ENCODE data around the gene FLT3.
"Not testable (repeated sequence)": the region's sequence is repeated elsewhere in the genome, so short reads cannot be mapped to it uniquely, and the experiment has no call there.

Gene FLT3

GRCh38 chr13:28100150-28101121 lies at the start of gene FLT3:
FLT3 (minus strand) TSS chr13:28100576; CDS start chr13:28100510, 66 bp downstream.
- H3K27ac ChIP-seq (ENCODE audit: low read depth, low read length), result no peak within 1 kb of the TSS
- H3K9ac ChIP-seq (ENCODE audit: low read length in 5 of 5), result no peak within 1 kb of the TSS
- peaks cover 17 to 59% (median 23%) of the 10 kb centered on the region in 5 donors for H3K27me3 ChIP-seq (ENCODE audit: control insufficient read depth in 5 of 5, insufficient read depth in 4 of 5, low read length in 5 of 5)
- peaks cover 0 to 14% (median 13%) of the 10 kb centered on the region in 5 donors for H3K4me1 ChIP-seq (ENCODE audit: control insufficient read depth in 5 of 5, insufficient read depth in 5 of 5, low read length in 5 of 5)
- peak within 1 kb of the TSS in 4 of 5 donors; percentile 39 to 66 (median 53) for H3K4me3 ChIP-seq (ENCODE audit: low read depth in 1 of 5, low read length in 5 of 5)
- peaks cover 0 to 6% (median 0%) of the 10 kb centered on the region in 5 donors for H3K9me3 ChIP-seq (ENCODE audit: control insufficient read depth in 5 of 5, low read length in 5 of 5)
- no peaks in the 10 kb centered on the region for H3K36me3 ChIP-seq (ENCODE audit: control insufficient read depth in 5 of 5, insufficient read depth in 5 of 5, low read length in 5 of 5)

- H3K27me3 ChIP-seq (ENCODE audit: control insufficient read depth in 5 of 5, insufficient read depth in 4 of 5, low read length in 5 of 5), result no peaks in the 10 kb centered on the region
- H3K4me3 ChIP-seq (ENCODE audit: low read depth in 1 of 5, low read length in 5 of 5), result no peak overlapping the region
- no peaks in the 10 kb centered on the region for H3K9me3 ChIP-seq (ENCODE audit: control insufficient read depth in 5 of 5, low read length in 5 of 5)
- H3K36me3 ChIP-seq (ENCODE audit: control insufficient read depth in 5 of 5, insufficient read depth in 5 of 5, low read length in 5 of 5), result no peaks in the 10 kb centered on the region
- H3K4me1 ChIP-seq (ENCODE audit: control insufficient read depth in 5 of 5, insufficient read depth in 5 of 5, low read length in 5 of 5), result peaks cover 0 to 3% (median 0%) of the 10 kb centered on the region in 5 donors
- no peak overlapping the region for H3K9ac ChIP-seq (ENCODE audit: low read length in 5 of 5)
- no peak overlapping the region for H3K27ac ChIP-seq (ENCODE audit: low read depth, low read length)
Observed at GRCh38 chr13:28147495-28147894, 47.1 kb upstream of the FLT3 start.

GRCh38 chr13:28145049-28145448 lies 44.7 kb upstream of the FLT3 start:
- Histone ChIP-seq H3K9ac (ENCODE audit: low read length in 5 of 5) (no peak overlapping the region), H3K4me1 (ENCODE audit: control insufficient read depth in 5 of 5, insufficient read depth in 5 of 5, low read length in 5 of 5) (peaks cover 0 to 18% (median 10%) of the 10 kb centered on the region in 5 donors), H3K27me3 (ENCODE audit: control insufficient read depth in 5 of 5, insufficient read depth in 4 of 5, low read length in 5 of 5) (no peaks in the 10 kb centered on the region)

GRCh38 chr13:28141542-28141941 lies 41.2 kb upstream of the FLT3 start:
- peaks cover 0 to 35% (median 25%) of the 10 kb centered on the region in 5 donors for H3K4me1 ChIP-seq (ENCODE audit: control insufficient read depth in 5 of 5, insufficient read depth in 5 of 5, low read length in 5 of 5)
- H3K9me3 ChIP-seq (ENCODE audit: control insufficient read depth in 5 of 5, low read length in 5 of 5); H3K9ac ChIP-seq (ENCODE audit: low read length in 5 of 5); H3K27me3 ChIP-seq (ENCODE audit: control insufficient read depth in 5 of 5, insufficient read depth in 4 of 5, low read length in 5 of 5); H3K4me3 ChIP-seq (ENCODE audit: low read depth in 1 of 5, low read length in 5 of 5); H3K27ac ChIP-seq (ENCODE audit: low read depth, low read length); H3K36me3 ChIP-seq (ENCODE audit: control insufficient read depth in 5 of 5, insufficient read depth in 5 of 5, low read length in 5 of 5): not testable (repeated sequence)

More at GRCh38 chr13:28145049-28145448, 44.7 kb upstream of the FLT3 start:
- no peak overlapping the region for H3K4me3 ChIP-seq (ENCODE audit: low read depth in 1 of 5, low read length in 5 of 5)
- H3K9me3 ChIP-seq (ENCODE audit: control insufficient read depth in 5 of 5, low read length in 5 of 5), result no peaks in the 10 kb centered on the region
- no peak overlapping the region for H3K27ac ChIP-seq (ENCODE audit: low read depth, low read length)
- no peaks in the 10 kb centered on the region for H3K36me3 ChIP-seq (ENCODE audit: control insufficient read depth in 5 of 5, insufficient read depth in 5 of 5, low read length in 5 of 5)

- H3K4me3 ChIP-seq (ENCODE audit: low read depth in 1 of 5, low read length in 5 of 5), result peak overlapping the region in 4 of 5 donors; percentile 84 to 92 (median 86)
- H3K9ac ChIP-seq (ENCODE audit: low read length in 5 of 5), result peak overlapping the region in 3 of 5 donors; percentile 1 to 73 (median 58)
- H3K9me3 ChIP-seq (ENCODE audit: control insufficient read depth in 5 of 5, low read length in 5 of 5), result no peaks in the 10 kb centered on the region
- H3K36me3 ChIP-seq (ENCODE audit: control insufficient read depth in 5 of 5, insufficient read depth in 5 of 5, low read length in 5 of 5), result no peaks in the 10 kb centered on the region
- H3K27ac ChIP-seq (ENCODE audit: low read depth, low read length), result peak overlapping the region; percentile 95
- H3K4me1 ChIP-seq (ENCODE audit: control insufficient read depth in 5 of 5, insufficient read depth in 5 of 5, low read length in 5 of 5), result peaks cover 0 to 35% (median 25%) of the 10 kb centered on the region in 5 donors
- no peaks in the 10 kb centered on the region for H3K27me3 ChIP-seq (ENCODE audit: control insufficient read depth in 5 of 5, insufficient read depth in 4 of 5, low read length in 5 of 5)
Observed at GRCh38 chr13:28140433-28141125, 40.2 kb upstream of the FLT3 start.

GRCh38 chr13:28138756-28139470 lies 38.5 kb upstream of the FLT3 start:
- Histone ChIP-seq H3K4me1 (ENCODE audit: control insufficient read depth in 5 of 5, insufficient read depth in 5 of 5, low read length in 5 of 5) (peaks cover 0 to 35% (median 25%) of the 10 kb centered on the region in 5 donors), H3K27me3 (ENCODE audit: control insufficient read depth in 5 of 5, insufficient read depth in 4 of 5, low read length in 5 of 5) (no peaks in the 10 kb centered on the region), H3K27ac (ENCODE audit: low read depth, low read length) (peak overlapping the region; percentile 95), H3K9me3 (ENCODE audit: control insufficient read depth in 5 of 5, low read length in 5 of 5) (no peaks in the 10 kb centered on the region), H3K4me3 (ENCODE audit: low read depth in 1 of 5, low read length in 5 of 5) (peak overlapping the region; percentile 84 to 92 (median 87)), H3K9ac (ENCODE audit: low read length in 5 of 5) (peak overlapping the region in 4 of 5 donors; percentile 86 to 98 (median 97)), H3K36me3 (ENCODE audit: control insufficient read depth in 5 of 5, insufficient read depth in 5 of 5, low read length in 5 of 5) (no peaks in the 10 kb centered on the region)

GRCh38 chr13:28138012-28138755 lies 37.8 kb upstream of the FLT3 start, which contains the start of gene PAN3:
PAN3 (plus strand) TSS chr13:28138545; CDS start chr13:28138658, 113 bp downstream.
- Histone ChIP-seq H3K36me3 (ENCODE audit: control insufficient read depth in 5 of 5, insufficient read depth in 5 of 5, low read length in 5 of 5) (no peaks in the 10 kb centered on the region), H3K9ac (ENCODE audit: low read length in 5 of 5) (peak within 1 kb of the TSS; percentile 70 to 98 (median 96)), H3K4me1 (ENCODE audit: control insufficient read depth in 5 of 5, insufficient read depth in 5 of 5, low read length in 5 of 5) (peaks cover 0 to 35% (median 25%) of the 10 kb centered on the region in 5 donors), H3K27me3 (ENCODE audit: control insufficient read depth in 5 of 5, insufficient read depth in 4 of 5, low read length in 5 of 5) (no peaks in the 10 kb centered on the region), H3K9me3 (ENCODE audit: control insufficient read depth in 5 of 5, low read length in 5 of 5) (no peaks in the 10 kb centered on the region), H3K27ac (ENCODE audit: low read depth, low read length) (peak within 1 kb of the TSS; percentile 95), H3K4me3 (ENCODE audit: low read depth in 1 of 5, low read length in 5 of 5) (peak within 1 kb of the TSS; percentile 84 to 92 (median 87))

- peak overlapping the region; percentile 95 for H3K27ac ChIP-seq (ENCODE audit: low read depth, low read length)
- no peaks in the 10 kb centered on the region for H3K36me3 ChIP-seq (ENCODE audit: control insufficient read depth in 5 of 5, insufficient read depth in 5 of 5, low read length in 5 of 5)
- peak overlapping the region; percentile 70 to 98 (median 95) for H3K9ac ChIP-seq (ENCODE audit: low read length in 5 of 5)
- H3K9me3 ChIP-seq (ENCODE audit: control insufficient read depth in 5 of 5, low read length in 5 of 5), result no peaks in the 10 kb centered on the region
- H3K27me3 ChIP-seq (ENCODE audit: control insufficient read depth in 5 of 5, insufficient read depth in 4 of 5, low read length in 5 of 5), result no peaks in the 10 kb centered on the region
- H3K4me3 ChIP-seq (ENCODE audit: low read depth in 1 of 5, low read length in 5 of 5), result peak overlapping the region; percentile 76 to 92 (median 87)
- peaks cover 0 to 35% (median 25%) of the 10 kb centered on the region in 5 donors for H3K4me1 ChIP-seq (ENCODE audit: control insufficient read depth in 5 of 5, insufficient read depth in 5 of 5, low read length in 5 of 5)
Observed at GRCh38 chr13:28137596-28137995, 37.2 kb upstream of the FLT3 start.

GRCh38 chr13:28136916-28137315 lies 36.5 kb upstream of the FLT3 start:
- no peaks in the 10 kb centered on the region for H3K27me3 ChIP-seq (ENCODE audit: control insufficient read depth in 5 of 5, insufficient read depth in 4 of 5, low read length in 5 of 5)
- H3K36me3 ChIP-seq (ENCODE audit: control insufficient read depth in 5 of 5, insufficient read depth in 5 of 5, low read length in 5 of 5), result no peaks in the 10 kb centered on the region
- H3K9me3 ChIP-seq (ENCODE audit: control insufficient read depth in 5 of 5, low read length in 5 of 5), result no peaks in the 10 kb centered on the region
- H3K9ac ChIP-seq (ENCODE audit: low read length in 5 of 5), result peak overlapping the region in 4 of 5 donors; percentile 91 to 98 (median 96)
- H3K4me1 ChIP-seq (ENCODE audit: control insufficient read depth in 5 of 5, insufficient read depth in 5 of 5, low read length in 5 of 5), result peaks cover 0 to 31% (median 25%) of the 10 kb centered on the region in 5 donors
- H3K4me3 ChIP-seq (ENCODE audit: low read depth in 1 of 5, low read length in 5 of 5), result peak overlapping the region; percentile 76 to 92 (median 87)
- H3K27ac ChIP-seq (ENCODE audit: low read depth, low read length), result no peak overlapping the region

All from subcutaneous abdominal adipose tissue (tissue), 5 donors.